Measurements from ENCODE around the gene VSTM2L.

VSTM2L gene

DNA sequence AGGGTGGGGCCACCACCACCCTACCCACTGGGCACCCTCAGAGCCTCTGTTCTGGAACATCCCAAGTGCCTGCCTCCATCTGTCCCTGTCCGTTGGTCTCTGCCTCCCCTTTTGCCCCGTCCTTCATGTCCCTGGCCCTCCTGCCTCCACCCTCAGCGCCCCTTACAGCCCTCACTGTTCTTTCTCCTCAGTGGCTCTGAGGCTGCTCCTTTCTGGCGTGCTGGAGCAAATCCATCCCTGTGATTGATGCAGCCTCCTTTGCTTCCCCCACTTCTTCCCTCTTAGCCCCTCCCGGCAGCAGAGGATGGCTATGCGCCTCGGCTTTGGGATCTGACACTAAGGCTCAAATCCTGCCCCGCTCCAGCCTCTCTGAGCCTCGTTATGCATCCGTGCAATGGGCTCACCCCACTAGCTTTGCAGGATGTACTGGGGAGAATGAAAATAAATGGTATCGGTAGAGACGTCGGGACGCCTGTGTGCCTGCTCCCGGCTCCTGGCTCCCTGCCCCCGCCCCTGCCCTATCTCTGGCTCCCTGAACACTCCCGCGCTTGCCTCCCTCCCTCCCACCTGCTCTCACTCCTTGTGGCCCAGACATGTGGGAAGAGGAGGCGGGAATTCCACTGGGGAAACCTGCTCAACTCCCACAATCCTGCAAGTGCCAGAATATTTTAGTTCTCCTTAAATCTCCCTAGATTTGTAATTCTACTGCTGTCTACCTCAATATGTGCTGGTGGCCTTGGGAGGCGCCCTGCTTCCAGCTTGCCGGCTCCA lies 13.1 kb downstream of the VSTM2L start:
- no peak overlapping the region for H3K4me3 ChIP-seq (ENCODE audit: low read depth, low read length)
- TF ChIP-seq, protein P1, sequence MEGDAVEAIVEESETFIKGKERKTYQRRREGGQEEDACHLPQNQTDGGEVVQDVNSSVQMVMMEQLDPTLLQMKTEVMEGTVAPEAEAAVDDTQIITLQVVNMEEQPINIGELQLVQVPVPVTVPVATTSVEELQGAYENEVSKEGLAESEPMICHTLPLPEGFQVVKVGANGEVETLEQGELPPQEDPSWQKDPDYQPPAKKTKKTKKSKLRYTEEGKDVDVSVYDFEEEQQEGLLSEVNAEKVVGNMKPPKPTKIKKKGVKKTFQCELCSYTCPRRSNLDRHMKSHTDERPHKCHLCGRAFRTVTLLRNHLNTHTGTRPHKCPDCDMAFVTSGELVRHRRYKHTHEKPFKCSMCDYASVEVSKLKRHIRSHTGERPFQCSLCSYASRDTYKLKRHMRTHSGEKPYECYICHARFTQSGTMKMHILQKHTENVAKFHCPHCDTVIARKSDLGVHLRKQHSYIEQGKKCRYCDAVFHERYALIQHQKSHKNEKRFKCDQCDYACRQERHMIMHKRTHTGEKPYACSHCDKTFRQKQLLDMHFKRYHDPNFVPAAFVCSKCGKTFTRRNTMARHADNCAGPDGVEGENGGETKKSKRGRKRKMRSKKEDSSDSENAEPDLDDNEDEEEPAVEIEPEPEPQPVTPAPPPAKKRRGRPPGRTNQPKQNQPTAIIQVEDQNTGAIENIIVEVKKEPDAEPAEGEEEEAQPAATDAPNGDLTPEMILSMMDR (IDR thresholded peaks at IDR 0.05; ENCODE audit: borderline replicate concordance, insufficient read depth, low read depth, low read length): no peak

DNA sequence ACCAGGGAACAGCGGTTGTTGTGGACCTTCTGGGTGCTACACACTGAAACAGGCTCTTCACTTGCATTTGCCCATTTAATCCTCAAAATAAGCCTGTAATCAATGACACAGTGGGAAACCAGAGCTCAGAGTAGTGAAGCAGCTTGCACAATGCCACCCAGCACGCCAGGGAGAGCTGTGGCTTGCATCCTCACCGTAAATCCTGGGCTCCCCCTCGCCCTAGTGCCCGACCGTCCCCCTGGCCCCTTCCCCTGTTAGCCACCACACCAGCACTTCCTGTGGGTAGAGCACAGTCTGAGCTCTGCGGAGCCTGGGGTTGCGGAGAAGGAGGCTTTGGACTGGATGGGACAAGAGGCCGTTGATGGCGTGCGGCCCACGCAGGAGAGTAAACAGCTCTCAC lies 14.5 kb downstream of the VSTM2L start:
- H3K4me3 ChIP-seq (ENCODE audit: low read depth, low read length): no peak overlapping the region
- TF ChIP-seq, protein P1 (IDR thresholded peaks at IDR 0.05; ENCODE audit: borderline replicate concordance, insufficient read depth, low read depth, low read length): no peak

DNA sequence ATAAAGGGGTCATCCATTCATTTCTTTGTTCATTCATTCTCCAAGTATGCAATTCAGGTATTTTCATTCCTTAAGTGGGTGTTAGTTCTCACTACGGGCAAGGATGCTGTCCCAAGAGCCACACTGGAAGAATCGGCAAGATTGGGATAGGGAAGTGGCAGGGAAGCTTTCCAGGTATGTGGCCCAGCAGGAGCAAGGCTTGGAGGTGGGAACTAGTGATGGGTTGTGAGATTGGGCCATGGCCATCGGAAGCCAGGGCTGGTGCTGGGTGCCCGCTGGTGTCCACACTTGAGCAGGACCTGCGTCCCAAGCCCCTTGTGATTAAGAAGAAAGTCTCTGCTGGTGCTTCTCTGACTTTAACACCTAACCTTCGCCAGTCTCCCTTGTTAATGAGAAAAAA lies 15.1 kb downstream of the VSTM2L start:
- no peak overlapping the region for H3K4me3 ChIP-seq (ENCODE audit: low read depth, low read length)
- TF ChIP-seq, protein P1 (IDR thresholded peaks at IDR 0.05; ENCODE audit: borderline replicate concordance, insufficient read depth, low read depth, low read length): no peak

- no peak overlapping the region for H3K4me3 ChIP-seq (ENCODE audit: low read depth, low read length)
- TF ChIP-seq, protein P1 (IDR thresholded peaks at IDR 0.05; ENCODE audit: borderline replicate concordance, insufficient read depth, low read depth, low read length): no peak
Observed at GRCh38 chr20:37919389-37920040, 16.6 kb downstream of the VSTM2L start.

GRCh38 chr20:37920270-37920669 lies 17.3 kb downstream of the VSTM2L start:
- no peak overlapping the region for H3K4me3 ChIP-seq (ENCODE audit: low read depth, low read length)

GRCh38 chr20:37920679-37921322 lies 17.9 kb downstream of the VSTM2L start:
- no peak overlapping the region for H3K4me3 ChIP-seq (ENCODE audit: low read depth, low read length)
- TF ChIP-seq, protein P1 (IDR thresholded peaks at IDR 0.05; ENCODE audit: borderline replicate concordance, insufficient read depth, low read depth, low read length): no peak

More at GRCh38 chr20:37920270-37920669, 17.3 kb downstream of the VSTM2L start:
- TF ChIP-seq, protein P1 (IDR thresholded peaks at IDR 0.05; ENCODE audit: borderline replicate concordance, insufficient read depth, low read depth, low read length): no peak
